HepG2 (cell line): ENCODE data around the gene LST1.

ENCODE experiments used
- ARID2 ChIP-seq: sonication (generic); formaldehyde crosslinking; IDR thresholded peaks from 2 replicates; pipeline ENCODE4 v1.8.1; 2022; ENCODE audit warnings: mild to moderate bottlenecking, missing genetic modification reagents, borderline replicate concordance
- CBX2 ChIP-seq, 2 experiments: fragments of 200-600 bp in 1 of 2; sonication (generic); formaldehyde crosslinking in 1 of 2; IDR thresholded peaks; 2 replicates each; pipeline versions ENCODE4 v1.7.0 to v1.8.1; 2018 to 2022; ENCODE audit warnings: low read depth in 2 of 2, low read length in 1 of 2, mild to moderate bottlenecking in 1 of 2, missing genetic modification reagents in 1 of 2
- CTCF ChIP-seq: sonication (generic); formaldehyde crosslinking; IDR thresholded peaks from 2 replicates; pipeline ENCODE4 v1.5.0; 2020; ENCODE audit warnings: mild to moderate bottlenecking, missing genetic modification reagents, moderate library complexity
- GABPA ChIP-seq, 2 experiments: IDR thresholded peaks; 2 replicates each; pipeline ENCODE4 v1.6.1; 2011 to 2016; ENCODE audit warnings: low read depth in 2 of 2, low read length in 1 of 2, missing biosample characterization in 1 of 2, missing genetic modification characterization in 1 of 2
- JUN ChIP-seq: sonication (generic); formaldehyde crosslinking; IDR thresholded peaks from 2 replicates; pipeline ENCODE4 v1.4.0; 2020; ENCODE audit warnings: mild to moderate bottlenecking, missing genetic modification reagents
- MAX ChIP-seq: IDR thresholded peaks from 2 replicates; pipeline ENCODE4 v1.6.1; 2012; ENCODE audit warnings: inconsistent platforms
- MIER2 ChIP-seq: IDR thresholded peaks from 2 replicates; pipeline ENCODE4 v1.6.1; 2016; ENCODE audit warnings: missing biosample characterization, missing genetic modification reagents
- MTERF4 ChIP-seq: sonication (generic); formaldehyde crosslinking; IDR thresholded peaks from 2 replicates; pipeline ENCODE4 v1.8.0; 2023; ENCODE audit warnings: mild to moderate bottlenecking, missing genetic modification reagents
- SUZ12 ChIP-seq: fragments of 150-350 bp; IDR thresholded peaks from 2 replicates; pipeline ENCODE4 v1.6.1; 2014; ENCODE audit warnings: low read depth, low read length
- TP53 ChIP-seq: sonication (generic); formaldehyde crosslinking; conservative IDR thresholded peaks from 2 replicates; pipeline ENCODE4 v1.4.0; 2020; ENCODE audit warnings: missing genetic modification reagents
- ZBTB21 ChIP-seq: sonication (generic); formaldehyde crosslinking; IDR thresholded peaks from 2 replicates; pipeline ENCODE4 v1.4.0; 2020; ENCODE audit warnings: missing genetic modification reagents
- ZBTB44 ChIP-seq: sonication (generic); formaldehyde crosslinking; IDR thresholded peaks from 2 replicates; pipeline ENCODE4 v1.4.0; 2020; ENCODE audit warnings: missing genetic modification reagents
- ZNF878 ChIP-seq: sonication (generic); formaldehyde crosslinking; IDR thresholded peaks from 2 replicates; pipeline ENCODE4 v1.8.1; 2023; ENCODE audit warnings: mild to moderate bottlenecking, missing genetic modification reagents, moderate library complexity
- ZNF891 ChIP-seq: sonication (generic); formaldehyde crosslinking; IDR thresholded peaks from 2 replicates; pipeline ENCODE4 v1.5.0; 2020; ENCODE audit warnings: mild to moderate bottlenecking, missing genetic modification reagents

GRCh38 chr6:31567531-31568370, 18.3 kb upstream of the LST1 start:
- no peak for TF ChIP-seq CTCF (CRISPR knock-in tag)
- TF ChIP-seq MIER2 (CRISPR knock-in tag), result no peak
- no peak for TF ChIP-seq MTERF4 (CRISPR knock-in tag)
- no peak for TF ChIP-seq CBX2 (IDR thresholded peaks at IDR 0.05; ENCODE audit: low read depth, low read length)
- TF ChIP-seq CBX2 (CRISPR knock-in tag; IDR thresholded peaks at IDR 0.05; ENCODE audit: low read depth), result no peak
- no peak for TF ChIP-seq SUZ12
- TF ChIP-seq ZBTB21 (CRISPR knock-in tag), result no peak
- TF ChIP-seq ZNF878 (CRISPR knock-in tag), result no peak
- TF ChIP-seq GABPA (IDR thresholded peaks at IDR 0.05; ENCODE audit: low read depth, low read length), result no peak
- TF ChIP-seq GABPA (CRISPR knock-in tag; IDR thresholded peaks at IDR 0.05; ENCODE audit: low read depth), result no peak
- no peak for TF ChIP-seq JUN (CRISPR knock-in tag)
- TF ChIP-seq ZBTB44 (CRISPR knock-in tag), result no peak
- no peak for TF ChIP-seq MAX
- no peak for TF ChIP-seq TP53 (CRISPR knock-in tag)
- no peak for TF ChIP-seq ARID2 (CRISPR knock-in tag)
- no peak for TF ChIP-seq ZNF891 (CRISPR knock-in tag)
